Measurements from ENCODE around the gene HK1. TPM values are rescaled to one million over a fixed set of nuclear protein-coding genes. Genes with fewer than 3 reads are reported as not detected.

Gene HK1
- total RNA-seq, 1 experiment from 2014 or later, result 219 TPM

DNA sequence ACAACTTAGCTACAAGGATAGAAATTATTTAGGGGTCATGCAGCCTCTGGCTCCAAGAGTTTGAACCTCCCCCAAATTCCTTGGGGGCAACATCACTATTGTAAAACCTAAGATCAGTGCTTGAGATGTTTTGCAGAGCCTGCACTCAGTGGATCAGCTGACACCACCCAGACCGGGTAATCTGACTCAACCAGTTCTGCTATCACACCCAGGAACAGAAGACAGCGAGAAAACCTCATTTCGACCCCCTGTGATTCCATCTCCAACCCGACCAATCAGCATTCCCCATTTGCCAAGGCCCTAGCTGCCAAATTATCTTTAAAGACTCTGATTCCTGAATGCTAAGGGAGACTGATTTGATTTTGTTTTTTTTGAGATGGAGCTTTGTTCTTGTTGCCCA, 133.2 kb downstream of the HK1 start:
- ATAC-seq, result no peak
- no peak for DNase-seq (ENCODE audit: low spot score)
- H3K9me3 Mint-ChIP-seq, result no peaks in the 10 kb centered on the region
- no peaks in the 10 kb centered on the region for H3K36me3 Mint-ChIP-seq
- POLR2A ChIA-PET, result no interaction called here
- H3K27me3 Mint-ChIP-seq (ENCODE audit: low read depth), result peaks cover 7% of the 10 kb centered on the region
- H3K4me3 Mint-ChIP-seq, result no peak overlapping the region
- CTCF ChIA-PET, result no interaction called here
- TF ChIP-seq TEAD1 (CRISPR knock-in tag; IDR thresholded peaks at IDR 0.05), result no peak
- TF ChIP-seq IRF2 (CRISPR knock-in tag; IDR thresholded peaks at IDR 0.05; ENCODE audit: borderline replicate concordance, low read depth), result no peak
- no peak for TF ChIP-seq FOXP1 (CRISPR knock-in tag; IDR thresholded peaks at IDR 0.05; ENCODE audit: borderline replicate concordance)
- TF ChIP-seq CREB1 (CRISPR knock-in tag; IDR thresholded peaks at IDR 0.05), result no peak
- no peak for TF ChIP-seq ZNF232 (CRISPR knock-in tag; IDR thresholded peaks at IDR 0.05)
- TF ChIP-seq, protein P1, sequence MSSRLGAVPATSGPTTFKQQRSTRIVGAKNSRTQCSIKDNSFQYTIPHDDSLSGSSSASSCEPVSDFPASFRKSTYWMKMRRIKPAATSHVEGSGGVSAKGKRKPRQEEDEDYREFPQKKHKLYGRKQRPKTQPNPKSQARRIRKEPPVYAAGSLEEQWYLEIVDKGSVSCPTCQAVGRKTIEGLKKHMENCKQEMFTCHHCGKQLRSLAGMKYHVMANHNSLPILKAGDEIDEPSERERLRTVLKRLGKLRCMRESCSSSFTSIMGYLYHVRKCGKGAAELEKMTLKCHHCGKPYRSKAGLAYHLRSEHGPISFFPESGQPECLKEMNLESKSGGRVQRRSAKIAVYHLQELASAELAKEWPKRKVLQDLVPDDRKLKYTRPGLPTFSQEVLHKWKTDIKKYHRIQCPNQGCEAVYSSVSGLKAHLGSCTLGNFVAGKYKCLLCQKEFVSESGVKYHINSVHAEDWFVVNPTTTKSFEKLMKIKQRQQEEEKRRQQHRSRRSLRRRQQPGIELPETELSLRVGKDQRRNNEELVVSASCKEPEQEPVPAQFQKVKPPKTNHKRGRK (CRISPR knock-in tag; IDR thresholded peaks at IDR 0.05; ENCODE audit: borderline replicate concordance), result no peak
- no peak for TF ChIP-seq TP53 (CRISPR knock-in tag; IDR thresholded peaks at IDR 0.05)
- TF ChIP-seq ZNF121 (CRISPR knock-in tag; IDR thresholded peaks at IDR 0.05), result no peak
- no peak for TF ChIP-seq SMAD3 (CRISPR knock-in tag; IDR thresholded peaks at IDR 0.05; ENCODE audit: borderline replicate concordance)
- TF ChIP-seq CBFB (CRISPR knock-in tag; IDR thresholded peaks at IDR 0.05; ENCODE audit: low read depth), result no peak
- no peak for TF ChIP-seq FOXJ3 (CRISPR knock-in tag; IDR thresholded peaks at IDR 0.05; ENCODE audit: borderline replicate concordance)
- TF ChIP-seq, protein P2, sequence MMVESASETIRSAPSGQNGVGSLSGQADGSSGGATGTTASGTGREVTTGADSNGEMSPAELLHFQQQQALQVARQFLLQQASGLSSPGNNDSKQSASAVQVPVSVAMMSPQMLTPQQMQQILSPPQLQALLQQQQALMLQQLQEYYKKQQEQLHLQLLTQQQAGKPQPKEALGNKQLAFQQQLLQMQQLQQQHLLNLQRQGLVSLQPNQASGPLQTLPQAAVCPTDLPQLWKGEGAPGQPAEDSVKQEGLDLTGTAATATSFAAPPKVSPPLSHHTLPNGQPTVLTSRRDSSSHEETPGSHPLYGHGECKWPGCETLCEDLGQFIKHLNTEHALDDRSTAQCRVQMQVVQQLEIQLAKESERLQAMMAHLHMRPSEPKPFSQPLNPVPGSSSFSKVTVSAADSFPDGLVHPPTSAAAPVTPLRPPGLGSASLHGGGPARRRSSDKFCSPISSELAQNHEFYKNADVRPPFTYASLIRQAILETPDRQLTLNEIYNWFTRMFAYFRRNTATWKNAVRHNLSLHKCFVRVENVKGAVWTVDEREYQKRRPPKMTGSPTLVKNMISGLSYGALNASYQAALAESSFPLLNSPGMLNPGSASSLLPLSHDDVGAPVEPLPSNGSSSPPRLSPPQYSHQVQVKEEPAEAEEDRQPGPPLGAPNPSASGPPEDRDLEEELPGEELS (CRISPR knock-in tag; IDR thresholded peaks at IDR 0.05), result no peak
- TF ChIP-seq, protein P3, sequence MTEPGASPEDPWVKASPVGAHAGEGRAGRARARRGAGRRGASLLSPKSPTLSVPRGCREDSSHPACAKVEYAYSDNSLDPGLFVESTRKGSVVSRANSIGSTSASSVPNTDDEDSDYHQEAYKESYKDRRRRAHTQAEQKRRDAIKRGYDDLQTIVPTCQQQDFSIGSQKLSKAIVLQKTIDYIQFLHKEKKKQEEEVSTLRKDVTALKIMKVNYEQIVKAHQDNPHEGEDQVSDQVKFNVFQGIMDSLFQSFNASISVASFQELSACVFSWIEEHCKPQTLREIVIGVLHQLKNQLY (CRISPR knock-in tag; IDR thresholded peaks at IDR 0.05), result no peak
- no peak overlapping the region for H3K27ac Mint-ChIP-seq
- H3K4me1 Mint-ChIP-seq, result peaks cover 22% of the 10 kb centered on the region

DNA sequence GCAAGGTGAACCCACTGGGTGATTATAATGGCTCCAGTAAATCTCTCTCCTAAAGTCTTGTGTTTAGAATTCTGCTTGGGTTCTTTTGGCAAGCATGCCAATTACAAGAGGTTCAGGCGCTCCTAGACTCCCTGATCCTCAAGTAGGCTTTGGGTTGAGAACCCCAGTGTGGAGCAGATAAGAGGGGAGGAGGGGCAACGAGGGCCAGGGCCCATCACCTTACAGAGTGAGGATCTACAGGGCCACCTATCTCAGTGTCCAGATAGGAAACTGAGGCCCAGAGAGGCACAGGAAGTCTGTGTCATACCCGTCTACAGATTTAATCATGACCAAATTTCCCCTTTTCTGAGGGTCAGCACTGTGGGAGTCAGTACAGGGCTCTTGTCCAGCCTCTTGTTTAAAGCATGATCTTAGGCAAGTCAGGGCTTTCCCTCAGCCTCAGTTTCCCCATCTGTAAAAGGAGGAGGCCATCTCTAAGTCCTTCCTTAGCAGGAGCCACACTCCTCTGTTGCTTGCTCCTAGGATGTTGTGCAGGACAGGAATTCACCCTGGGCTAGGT, 134.0 kb downstream of the HK1 start:
- ChIA-PET CTCF (interaction anchor here (1.0 kb wide), 1 partner anchor 8 kb away, joined by 3 read pairs; no protein-coding TSS in a partner anchor), POLR2A (no interaction called here)
- Mint-ChIP-seq H3K27ac (no peak overlapping the region), H3K36me3 (no peaks in the 10 kb centered on the region), H3K4me1 (peaks cover 15% of the 10 kb centered on the region), H3K4me3 (no peak overlapping the region), H3K27me3 (ENCODE audit: low read depth) (peaks cover 7% of the 10 kb centered on the region), H3K9me3 (no peaks in the 10 kb centered on the region)
- ATAC-seq (no peak), DNase-seq (ENCODE audit: low spot score) (no peak)
- no peak for TF ChIP-seq GRHL2 (CRISPR knock-in tag; IDR thresholded peaks at IDR 0.05; ENCODE audit: insufficient replicate concordance, severe bottlenecking)
- TF ChIP-seq, protein P4, sequence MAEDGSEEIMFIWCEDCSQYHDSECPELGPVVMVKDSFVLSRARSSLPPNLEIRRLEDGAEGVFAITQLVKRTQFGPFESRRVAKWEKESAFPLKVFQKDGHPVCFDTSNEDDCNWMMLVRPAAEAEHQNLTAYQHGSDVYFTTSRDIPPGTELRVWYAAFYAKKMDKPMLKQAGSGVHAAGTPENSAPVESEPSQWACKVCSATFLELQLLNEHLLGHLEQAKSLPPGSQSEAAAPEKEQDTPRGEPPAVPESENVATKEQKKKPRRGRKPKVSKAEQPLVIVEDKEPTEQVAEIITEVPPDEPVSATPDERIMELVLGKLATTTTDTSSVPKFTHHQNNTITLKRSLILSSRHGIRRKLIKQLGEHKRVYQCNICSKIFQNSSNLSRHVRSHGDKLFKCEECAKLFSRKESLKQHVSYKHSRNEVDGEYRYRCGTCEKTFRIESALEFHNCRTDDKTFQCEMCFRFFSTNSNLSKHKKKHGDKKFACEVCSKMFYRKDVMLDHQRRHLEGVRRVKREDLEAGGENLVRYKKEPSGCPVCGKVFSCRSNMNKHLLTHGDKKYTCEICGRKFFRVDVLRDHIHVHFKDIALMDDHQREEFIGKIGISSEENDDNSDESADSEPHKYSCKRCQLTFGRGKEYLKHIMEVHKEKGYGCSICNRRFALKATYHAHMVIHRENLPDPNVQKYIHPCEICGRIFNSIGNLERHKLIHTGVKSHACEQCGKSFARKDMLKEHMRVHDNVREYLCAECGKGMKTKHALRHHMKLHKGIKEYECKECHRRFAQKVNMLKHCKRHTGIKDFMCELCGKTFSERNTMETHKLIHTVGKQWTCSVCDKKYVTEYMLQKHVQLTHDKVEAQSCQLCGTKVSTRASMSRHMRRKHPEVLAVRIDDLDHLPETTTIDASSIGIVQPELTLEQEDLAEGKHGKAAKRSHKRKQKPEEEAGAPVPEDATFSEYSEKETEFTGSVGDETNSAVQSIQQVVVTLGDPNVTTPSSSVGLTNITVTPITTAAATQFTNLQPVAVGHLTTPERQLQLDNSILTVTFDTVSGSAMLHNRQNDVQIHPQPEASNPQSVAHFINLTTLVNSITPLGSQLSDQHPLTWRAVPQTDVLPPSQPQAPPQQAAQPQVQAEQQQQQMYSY (CRISPR knock-in tag; IDR thresholded peaks at IDR 0.05), result no peak
- TF ChIP-seq JAZF1 (CRISPR knock-in tag; IDR thresholded peaks at IDR 0.05), result no peak
- TF ChIP-seq ZNF671 (CRISPR knock-in tag; IDR thresholded peaks at IDR 0.05), result no peak
- TF ChIP-seq ZNF396 (CRISPR knock-in tag; IDR thresholded peaks at IDR 0.05; ENCODE audit: borderline replicate concordance), result no peak
- TF ChIP-seq, protein P5, sequence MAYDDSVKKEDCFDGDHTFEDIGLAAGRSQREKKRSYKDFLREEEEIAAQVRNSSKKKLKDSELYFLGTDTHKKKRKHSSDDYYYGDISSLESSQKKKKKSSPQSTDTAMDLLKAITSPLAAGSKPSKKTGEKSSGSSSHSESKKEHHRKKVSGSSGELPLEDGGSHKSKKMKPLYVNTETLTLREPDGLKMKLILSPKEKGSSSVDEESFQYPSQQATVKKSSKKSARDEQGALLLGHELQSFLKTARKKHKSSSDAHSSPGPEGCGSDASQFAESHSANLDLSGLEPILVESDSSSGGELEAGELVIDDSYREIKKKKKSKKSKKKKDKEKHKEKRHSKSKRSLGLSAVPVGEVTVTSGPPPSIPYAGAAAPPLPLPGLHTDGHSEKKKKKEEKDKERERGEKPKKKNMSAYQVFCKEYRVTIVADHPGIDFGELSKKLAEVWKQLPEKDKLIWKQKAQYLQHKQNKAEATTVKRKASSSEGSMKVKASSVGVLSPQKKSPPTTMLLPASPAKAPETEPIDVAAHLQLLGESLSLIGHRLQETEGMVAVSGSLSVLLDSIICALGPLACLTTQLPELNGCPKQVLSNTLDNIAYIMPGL (CRISPR knock-in tag; IDR thresholded peaks at IDR 0.05), result no peak
- TF ChIP-seq NFYB (CRISPR knock-in tag; conservative IDR thresholded peaks at IDR 0.05; ENCODE audit: low read depth), result no peak
- TF ChIP-seq, protein P2 (CRISPR knock-in tag; IDR thresholded peaks at IDR 0.05), result no peak
- no peak for TF ChIP-seq NR1H2 (CRISPR knock-in tag; IDR thresholded peaks at IDR 0.05)
- no peak for TF ChIP-seq SP1 (CRISPR knock-in tag; conservative IDR thresholded peaks at IDR 0.05)
- TF ChIP-seq, protein P6, sequence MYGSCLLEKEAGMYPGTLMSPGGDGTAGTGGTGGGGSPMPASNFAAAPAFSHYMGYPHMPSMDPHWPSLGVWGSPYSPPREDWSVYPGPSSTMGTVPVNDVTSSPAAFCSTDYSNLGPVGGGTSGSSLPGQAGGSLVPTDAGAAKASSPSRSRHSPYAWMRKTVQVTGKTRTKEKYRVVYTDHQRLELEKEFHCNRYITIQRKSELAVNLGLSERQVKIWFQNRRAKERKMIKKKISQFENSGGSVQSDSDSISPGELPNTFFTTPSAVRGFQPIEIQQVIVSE (CRISPR knock-in tag; IDR thresholded peaks at IDR 0.05; ENCODE audit: borderline replicate concordance), result no peak
